B cell (primary cell): ENCODE results near the gene DAPP1. TPM values are rescaled to one million over a fixed set of nuclear protein-coding genes. Genes with fewer than 3 reads are reported as not detected.
A peak's percentile ranks its signal among the peaks of the same experiment; 100 is the strongest.

ENCODE experiments used
- ATAC-seq: fragments of 200-7000 bp; cut with Tn5 transposase; one replicate; pipeline ENCODE4 v1.10.0; 2021; ENCODE audit warnings: low read depth, mild to moderate bottlenecking, moderate number of reproducible peaks, moderate library complexity
- CTCF ChIA-PET: fragments of 350-600 bp; sonication (Branson Sonifier 250); formaldehyde crosslinking; loops from one replicate; lab custom pipeline; 2021; ENCODE audit warnings: antibody characterized with exemption, inconsistent platforms; lab: Charles Lee
- POLR2A ChIA-PET: fragments of 350-600 bp; sonication (Branson Sonifier 250); formaldehyde crosslinking; loops from one replicate; lab custom pipeline; 2021; ENCODE audit warnings: antibody characterized with exemption; lab: Charles Lee
- DNase-seq: peaks from one replicate; pipeline ENCODE4 v3.0.0; 2013
- H2AFZ ChIP-seq: 2 replicates; pipeline ENCODE4 v1.6.1; 2012; ENCODE audit warnings: mild to moderate bottlenecking, low read depth, low read length; ENCODE audit not compliant: insufficient read depth, poor library complexity, severe bottlenecking
- H3K27ac ChIP-seq, 2 donors: 1 replicate in 1 of 2; 2 replicates in 1 of 2; pipeline ENCODE4 v1.5.1; 2012 to 2013; ENCODE audit warnings: low read length in 2 of 2, mild to moderate bottlenecking in 2 of 2, moderate library complexity in 1 of 2
- H3K27me3 ChIP-seq, 4 experiments: fragments of 200-600 bp in 1 of 4; sonication (generic) in 1 of 4; replicated peaks in 1 of 4; 1 replicate in 2 of 4; 2 replicates in 2 of 4; pipeline versions ENCODE4 v1.6.1 to v1.7.0; 2013 to 2016; ENCODE audit warnings: low read length in 3 of 4, mild to moderate bottlenecking in 2 of 4, mixed read lengths in 1 of 4, moderate library complexity in 1 of 4; ENCODE audit not compliant: insufficient read depth in 4 of 4, control insufficient read depth in 3 of 4; ENCODE audit errors: control extremely low read depth in 1 of 4
- H3K36me3 ChIP-seq, 2 experiments: replicated peaks in 1 of 2; 1 replicate in 1 of 2; 2 replicates in 1 of 2; pipeline versions ENCODE4 v1.6.1 to v1.7.1; 2013; ENCODE audit warnings: low read length in 1 of 2; ENCODE audit not compliant: insufficient read depth in 2 of 2, control insufficient read depth in 1 of 2; ENCODE audit errors: control extremely low read depth in 1 of 2, extremely low read depth in 1 of 2
- H3K4me1 ChIP-seq, 2 donors: fragments of 200-600 bp in 1 of 2; sonication (generic) in 1 of 2; 1 replicate in 1 of 2; 2 replicates in 1 of 2; pipeline versions ENCODE4 v1.5.1 to v1.6.1; 2013 to 2017; ENCODE audit warnings: low read length in 2 of 2; ENCODE audit not compliant: control insufficient read depth in 2 of 2, insufficient read depth in 2 of 2
- H3K4me2 ChIP-seq: replicated peaks from 2 replicates; pipeline ENCODE3; 2012; ENCODE audit warnings: mild to moderate bottlenecking, low read depth, low read length; ENCODE audit not compliant: poor library complexity, severe bottlenecking
- H3K4me3 ChIP-seq, 5 experiments: fragments of 200-600 bp in 1 of 5; sonication (generic) in 1 of 5; 1 replicate in 3 of 5; 2 replicates in 2 of 5; pipeline versions ENCODE4 v1.5.1 to v1.7.0; 2011 to 2016; ENCODE audit warnings: low read length in 4 of 5, mild to moderate bottlenecking in 4 of 5, low read depth in 2 of 5, control low read depth in 1 of 5, moderate library complexity in 1 of 5; ENCODE audit not compliant: insufficient read depth in 1 of 5; ENCODE audit errors: control extremely low read depth in 1 of 5, extremely low read depth in 1 of 5
- H3K79me2 ChIP-seq: fragments of 200-600 bp; sonication (generic); one replicate; pipeline ENCODE4 v1.6.0; 2016; ENCODE audit warnings: low read length; ENCODE audit not compliant: control insufficient read depth, insufficient read depth
- H3K9ac ChIP-seq: fragments of 200-600 bp; sonication (generic); 2 replicates; pipeline ENCODE4 v1.6.1; 2017; ENCODE audit warnings: mild to moderate bottlenecking, low read length, moderate library complexity
- H3K9me3 ChIP-seq, 3 donors: one replicate each; pipeline versions ENCODE4 v1.6.1 to v1.7.1; 2013; ENCODE audit warnings: low read length in 2 of 3; ENCODE audit not compliant: control insufficient read depth in 2 of 3, insufficient read depth in 1 of 3; ENCODE audit errors: control extremely low read depth in 1 of 3
- H4K20me1 ChIP-seq: 2 replicates; pipeline ENCODE4 v1.6.0; 2012; ENCODE audit warnings: mild to moderate bottlenecking, low read length; ENCODE audit not compliant: insufficient read depth, control insufficient read depth, poor library complexity, severe bottlenecking
- H3K27ac Mint-ChIP-seq: one replicate; pipeline ENCODE4 v1.8.0; 2021; ENCODE audit warnings: mixed read lengths
- H3K27me3 Mint-ChIP-seq: one replicate; pipeline ENCODE4 v1.8.0; 2021; ENCODE audit warnings: mixed read lengths
- H3K4me1 Mint-ChIP-seq: one replicate; pipeline ENCODE4 v1.8.0; 2021; ENCODE audit warnings: mixed read lengths
- H3K4me3 Mint-ChIP-seq: one replicate; pipeline ENCODE4 v1.8.0; 2021; ENCODE audit warnings: mixed read lengths
- H3K9me3 Mint-ChIP-seq: one replicate; pipeline ENCODE4 v1.8.0; 2022; ENCODE audit warnings: mixed read lengths; ENCODE audit not compliant: insufficient read depth
- EZH2 ChIP-seq: IDR thresholded peaks from 2 replicates; pipeline ENCODE4 v1.6.1; 2012; ENCODE audit warnings: borderline replicate concordance, low read depth, mild to moderate bottlenecking, moderate library complexity, low read length; ENCODE audit not compliant: insufficient read depth, poor library complexity, severe bottlenecking
- WGBS: methylation state at CpG from one replicate; pipeline ENCODE4 v1.1.5; 2013; ENCODE audit warnings: missing lambda C conversion rate; ENCODE audit not compliant: insufficient coverage; 5-methylcytosine and 5-hydroxymethylcytosine counted together
- intact Hi-C: fragments of 100-400 bp; cut with micrococcal nuclease; formaldehyde crosslinking; loops from one replicate; pipeline ENCODE4 v1.10.0; 2022
- polyA plus RNA-seq: library from polyadenylated mRNA; depleted of rRNA; stranded (reverse); fragments of >200 nt; gene quantifications from 2 replicates; pipeline ENCODE4 v1.2.3, GENCODE V29; 2012
- total RNA-seq, 2 donors: library from RNA; stranded (reverse); fragments of 120-200 nt in 1 of 2; gene quantifications; 1 replicate in 1 of 2; 2 replicates in 1 of 2; pipeline versions ENCODE4 v1.2.3 to v1.2.4, GENCODE V29; 2013 to 2022
- TF ChIP-seq, protein P1 (sequence below): fragments of 200-600 bp; IDR thresholded peaks from one replicate; pipeline ENCODE4 v1.8.0; 2022; ENCODE audit warnings: antibody characterized with exemption, mild to moderate bottlenecking

The DAPP1 gene
- total and polyA plus RNA-seq, 2 donors (not counting 1 experiment from before 2014, with no cell fraction given): 82.5 to 166 TPM

DNA sequence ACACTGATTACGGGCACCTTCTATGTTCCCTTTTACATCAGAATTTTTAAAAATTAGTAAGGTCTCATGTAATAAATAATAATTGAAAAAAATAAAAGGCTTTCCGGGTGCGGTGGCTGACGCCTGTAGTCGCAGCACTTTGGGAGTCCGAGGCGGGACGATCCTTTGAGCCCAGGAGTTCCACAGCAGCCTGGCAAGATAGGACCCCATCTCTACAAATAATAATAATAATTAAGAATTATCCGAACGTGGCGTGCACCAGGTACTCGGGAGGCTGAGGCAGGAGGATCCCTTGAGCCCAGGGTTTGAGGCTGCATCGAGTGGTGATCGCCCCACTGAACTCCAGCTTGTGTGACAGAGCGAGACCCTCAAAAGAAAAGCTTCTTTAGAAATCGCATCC lies 78.4 kb downstream of the DAPP1 start:
- Mint-ChIP-seq H3K4me3 (peak overlapping the region; percentile 98), H3K9me3 (no peaks in the 10 kb centered on the region), H3K27me3 (no peaks in the 10 kb centered on the region), H3K27ac (peak overlapping the region; percentile 95), H3K4me1 (peaks cover 32% of the 10 kb centered on the region)
- ChIA-PET POLR2A (interaction anchor here (0.9 to 1.7 kb wide), 8 partner anchors 44 to 331 kb away, joined by 3 to 15 read pairs (median 4); partner anchors contain the start of genes DAPP1, DNAJB14, H2AZ1 and TRMT10A), CTCF (interaction anchor here (0.8 to 2.2 kb wide), 7 partner anchors 10 to 332 kb away, joined by 3 to 24 read pairs (median 8); partner anchors contain the start of genes DNAJB14, H2AZ1 and TRMT10A)
- H3K9me3 ChIP-seq: no peaks in the 10 kb centered on the region
- 96% methylated on average over 5 of the region's 16 CpGs for WGBS
- no peaks in the 10 kb centered on the region for H3K27me3 ChIP-seq
- peak overlapping the region; percentile 78 for H2AFZ ChIP-seq
- H3K4me2 ChIP-seq: peak overlapping the region; percentile 95
- H3K27ac ChIP-seq: peak overlapping the region; percentile 64 to 74
- H3K79me2 ChIP-seq: peaks cover 31% of the 10 kb centered on the region
- DNase-seq (no peak), ATAC-seq (no peak)
- intact Hi-C loops: loop anchor here (1.0 to 5.0 kb wide), 5 partner anchors 38 to 900 kb away; partner anchors contain the start of genes DAPP1 and METAP1
- H3K4me3 ChIP-seq: peak overlapping the region in 2 of 5 experiments; percentile 48 to 60
- H4K20me1 ChIP-seq: no peaks in the 10 kb centered on the region
- peaks cover 14 to 18% of the 10 kb centered on the region in 2 donors for H3K4me1 ChIP-seq
- peaks cover 3 to 9% of the 10 kb centered on the region in 2 experiments for H3K36me3 ChIP-seq
- TF ChIP-seq, protein P1, sequence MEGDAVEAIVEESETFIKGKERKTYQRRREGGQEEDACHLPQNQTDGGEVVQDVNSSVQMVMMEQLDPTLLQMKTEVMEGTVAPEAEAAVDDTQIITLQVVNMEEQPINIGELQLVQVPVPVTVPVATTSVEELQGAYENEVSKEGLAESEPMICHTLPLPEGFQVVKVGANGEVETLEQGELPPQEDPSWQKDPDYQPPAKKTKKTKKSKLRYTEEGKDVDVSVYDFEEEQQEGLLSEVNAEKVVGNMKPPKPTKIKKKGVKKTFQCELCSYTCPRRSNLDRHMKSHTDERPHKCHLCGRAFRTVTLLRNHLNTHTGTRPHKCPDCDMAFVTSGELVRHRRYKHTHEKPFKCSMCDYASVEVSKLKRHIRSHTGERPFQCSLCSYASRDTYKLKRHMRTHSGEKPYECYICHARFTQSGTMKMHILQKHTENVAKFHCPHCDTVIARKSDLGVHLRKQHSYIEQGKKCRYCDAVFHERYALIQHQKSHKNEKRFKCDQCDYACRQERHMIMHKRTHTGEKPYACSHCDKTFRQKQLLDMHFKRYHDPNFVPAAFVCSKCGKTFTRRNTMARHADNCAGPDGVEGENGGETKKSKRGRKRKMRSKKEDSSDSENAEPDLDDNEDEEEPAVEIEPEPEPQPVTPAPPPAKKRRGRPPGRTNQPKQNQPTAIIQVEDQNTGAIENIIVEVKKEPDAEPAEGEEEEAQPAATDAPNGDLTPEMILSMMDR: no peak
- no peak for TF ChIP-seq EZH2
- peak overlapping the region; percentile 64 for H3K9ac ChIP-seq

DNA sequence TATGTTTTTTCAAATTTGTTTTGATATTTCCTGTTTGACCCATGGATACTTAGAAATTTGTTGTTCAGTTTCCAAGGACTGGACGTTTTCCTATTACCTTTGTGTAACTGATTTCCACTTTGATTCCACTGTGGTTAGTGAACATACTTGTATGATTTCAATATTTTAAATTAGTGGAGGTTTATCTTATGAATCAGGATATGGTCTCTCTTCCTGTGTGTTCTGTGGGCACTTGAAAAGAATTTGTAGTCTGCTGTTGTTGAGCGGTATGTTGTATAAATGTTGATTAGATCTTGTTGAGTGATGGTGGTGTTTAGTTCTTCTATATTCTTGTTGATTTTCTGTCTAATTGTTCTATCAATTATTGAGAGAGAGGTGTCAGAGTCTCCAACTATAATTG lies 98.8 kb downstream of the DAPP1 start:
- ChIA-PET POLR2A (no interaction called here), CTCF (no interaction called here)
- no peak overlapping the region for H3K9ac ChIP-seq
- Mint-ChIP-seq H3K9me3 (peaks cover 7% of the 10 kb centered on the region), H3K4me1 (no peaks in the 10 kb centered on the region), H3K27ac (no peak overlapping the region), H3K27me3 (no peaks in the 10 kb centered on the region), H3K4me3 (no peak overlapping the region)
- DNase-seq (no peak), ATAC-seq (no peak)
- H2AFZ ChIP-seq: no peak overlapping the region
- intact Hi-C loops: no loop called here
- H3K4me1 ChIP-seq: no peaks in the 10 kb centered on the region
- H3K9me3 ChIP-seq: peaks cover 0 to 11% (median 9%) of the 10 kb centered on the region in 3 donors
- no peak overlapping the region for H3K4me2 ChIP-seq
- H3K27me3 ChIP-seq: no peaks in the 10 kb centered on the region
- TF ChIP-seq, protein P1: no peak
- TF ChIP-seq EZH2: no peak
- no peak overlapping the region for H3K27ac ChIP-seq
- no CpG with 5 or more reads among the region's 2 CpGs for WGBS
- H3K36me3 ChIP-seq: peaks cover 4 to 31% of the 10 kb centered on the region in 2 experiments
- H3K4me3 ChIP-seq: no peak overlapping the region
- H3K79me2 ChIP-seq: peaks cover 7% of the 10 kb centered on the region
- H4K20me1 ChIP-seq: no peaks in the 10 kb centered on the region
